ENCODE measurements around the gene S100A2. TPM values are rescaled to one million over a fixed set of nuclear protein-coding genes. Genes with fewer than 3 reads are reported as not detected.

Gene S100A2
- total and polyA plus RNA-seq, 2 of the 13 experiments (the other 11 are each of a cell fraction or from before 2014, with no cell fraction given): 1.2 TPM

- TF ChIP-seq NFAT5 (CRISPR knock-in tag; IDR thresholded peaks at IDR 0.05) (peak; percentile 91; the same call in 1 of the 2 replicates), DMTF1 (CRISPR knock-in tag; IDR thresholded peaks at IDR 0.05) (no peak), ZNF160 (CRISPR knock-in tag; IDR thresholded peaks at IDR 0.05) (no peak), CHD4 (IDR thresholded peaks at IDR 0.05; ENCODE audit: borderline replicate concordance, low read length) (no peak), IKZF4 (CRISPR knock-in tag; IDR thresholded peaks at IDR 0.05; ENCODE audit: borderline replicate concordance, low read depth, not compliant biosample characterization) (no peak), ZNF792 (CRISPR knock-in tag; IDR thresholded peaks at IDR 0.05) (peak; percentile 82), ZNF367 (CRISPR knock-in tag; IDR thresholded peaks at IDR 0.05; ENCODE audit: borderline replicate concordance) (no peak), THAP11 (CRISPR knock-in tag; IDR thresholded peaks at IDR 0.05) (0 out of 2 replicates have a peak, but pooled peaks have one; percentile 37), HMG20B (CRISPR knock-in tag; conservative IDR thresholded peaks at IDR 0.05) (no peak), NCOA1 (CRISPR knock-in tag; IDR thresholded peaks at IDR 0.05) (no peak), ZNF724P (CRISPR knock-in tag; IDR thresholded peaks at IDR 0.05; ENCODE audit: borderline replicate concordance) (no peak)
- TF ChIP-seq, protein P1, sequence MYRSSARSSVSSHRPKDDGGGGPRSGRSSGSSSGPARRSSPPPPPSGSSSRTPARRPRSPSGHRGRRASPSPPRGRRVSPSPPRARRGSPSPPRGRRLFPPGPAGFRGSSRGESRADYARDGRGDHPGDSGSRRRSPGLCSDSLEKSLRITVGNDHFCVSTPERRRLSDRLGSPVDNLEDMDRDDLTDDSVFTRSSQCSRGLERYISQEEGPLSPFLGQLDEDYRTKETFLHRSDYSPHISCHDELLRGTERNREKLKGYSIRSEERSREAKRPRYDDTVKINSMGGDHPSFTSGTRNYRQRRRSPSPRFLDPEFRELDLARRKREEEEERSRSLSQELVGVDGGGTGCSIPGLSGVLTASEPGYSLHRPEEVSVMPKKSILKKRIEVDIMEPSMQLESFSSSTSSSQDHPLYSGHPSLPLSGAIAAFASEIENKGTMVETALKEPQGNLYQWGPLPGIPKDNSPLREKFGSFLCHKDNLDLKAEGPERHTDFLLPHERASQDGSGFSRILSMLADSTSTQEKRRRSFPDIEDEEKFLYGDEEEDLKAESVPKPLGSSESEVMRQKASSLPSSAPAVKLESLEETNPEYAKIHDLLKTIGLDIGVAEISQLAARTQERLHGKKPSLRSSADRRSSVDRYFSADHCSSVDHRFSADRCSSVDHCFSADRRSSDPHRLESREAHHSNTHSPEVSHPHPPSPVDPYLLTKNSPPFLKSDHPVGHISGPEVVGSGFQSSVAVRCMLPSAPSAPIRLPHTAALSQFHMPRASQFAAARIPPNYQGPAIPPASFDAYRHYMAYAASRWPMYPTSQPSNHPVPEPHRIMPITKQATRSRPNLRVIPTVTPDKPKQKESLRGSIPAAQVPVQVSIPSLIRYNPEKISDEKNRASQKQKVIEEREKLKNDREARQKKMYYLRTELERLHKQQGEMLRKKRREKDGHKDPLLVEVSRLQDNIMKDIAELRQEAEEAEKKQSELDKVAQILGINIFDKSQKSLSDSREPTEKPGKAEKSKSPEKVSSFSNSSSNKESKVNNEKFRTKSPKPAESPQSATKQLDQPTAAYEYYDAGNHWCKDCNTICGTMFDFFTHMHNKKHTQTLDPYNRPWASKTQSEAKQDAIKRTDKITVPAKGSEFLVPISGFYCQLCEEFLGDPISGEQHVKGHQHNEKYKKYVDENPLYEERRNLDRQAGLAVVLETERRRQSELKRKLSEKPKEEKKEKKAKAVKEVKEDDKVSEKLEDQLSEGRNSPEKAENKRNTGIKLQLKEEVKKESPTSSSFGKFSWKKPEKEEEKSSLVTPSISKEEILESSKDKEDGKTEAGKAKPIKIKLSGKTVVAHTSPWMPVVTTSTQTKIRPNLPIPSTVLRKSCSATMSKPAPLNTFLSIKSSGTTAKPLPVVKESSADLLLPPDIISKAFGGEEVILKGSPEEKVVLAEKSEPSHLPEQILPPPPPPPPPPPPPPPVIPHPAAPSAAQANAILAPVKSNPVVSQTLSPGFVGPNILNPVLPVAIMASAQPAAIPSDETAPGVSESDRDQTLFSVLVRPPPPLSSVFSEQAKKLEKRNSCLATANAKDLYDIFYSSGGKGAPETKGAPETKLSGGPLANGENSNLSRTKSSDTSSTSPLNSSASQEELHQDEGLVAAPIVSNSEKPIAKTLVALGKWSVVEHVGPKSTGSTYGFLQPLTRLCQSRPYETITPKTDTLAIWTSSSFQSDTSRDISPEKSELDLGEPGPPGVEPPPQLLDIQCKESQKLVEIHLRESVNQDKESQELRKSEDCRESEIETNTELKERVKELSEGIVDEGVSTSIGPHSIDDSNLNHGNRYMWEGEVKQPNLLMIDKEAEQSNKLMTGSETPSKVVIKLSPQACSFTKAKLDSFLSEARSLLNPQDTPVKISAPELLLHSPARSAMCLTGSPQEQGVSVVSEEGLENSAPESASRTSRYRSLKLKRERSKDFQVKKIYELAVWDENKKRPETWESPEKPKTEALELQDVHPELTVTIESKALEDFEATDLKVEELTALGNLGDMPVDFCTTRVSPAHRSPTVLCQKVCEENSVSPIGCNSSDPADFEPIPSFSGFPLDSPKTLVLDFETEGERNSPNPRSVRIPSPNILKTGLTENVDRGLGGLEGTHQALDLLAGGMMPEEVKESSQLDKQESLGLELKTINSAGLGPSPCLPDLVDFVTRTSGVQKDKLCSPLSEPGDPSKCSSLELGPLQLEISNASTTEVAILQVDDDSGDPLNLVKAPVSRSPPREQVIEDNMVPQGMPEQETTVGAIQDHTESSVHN (CRISPR knock-in tag; IDR thresholded peaks at IDR 0.05): no peak
These were observed 20.3 kb downstream of the S100A2 start, which contains the start of gene S100A4 (continued) for GRCh38 chr1:153545067-153546055.

Data from HepG2 (cell line).